DOHH2 (cell line): Measurements from ENCODE around the gene CMTR1.

ENCODE experiments used
- H3F3A ChIP-seq: fragments of 200-600 bp; sonication (generic), shearing (Covaris generic); 2 replicates; pipeline ENCODE4 v1.6.0; 2016; ENCODE audit warnings: antibody characterized with exemption, mild to moderate bottlenecking; ENCODE audit not compliant: control insufficient read depth, insufficient read depth
- H3K27ac ChIP-seq: fragments of 200-600 bp; sonication (generic); 2 replicates; pipeline ENCODE4 v1.5.1; 2014; ENCODE audit warnings: low read depth, mild to moderate bottlenecking, low read length, moderate library complexity
- H3K27me3 ChIP-seq: fragments of 200-600 bp; sonication (generic); 2 replicates; pipeline ENCODE4 v1.6.1; 2014; ENCODE audit warnings: mild to moderate bottlenecking, low read length, mixed read lengths; ENCODE audit not compliant: control insufficient read depth
- H3K36me3 ChIP-seq: fragments of 200-600 bp; sonication (generic); 2 replicates; pipeline ENCODE4 v1.6.1; 2014; ENCODE audit warnings: mild to moderate bottlenecking, low read length, moderate library complexity, mixed read lengths; ENCODE audit not compliant: control insufficient read depth
- H3K4me1 ChIP-seq: fragments of 200-600 bp; sonication (generic); 2 replicates; pipeline ENCODE4 v1.6.1; 2014; ENCODE audit warnings: mild to moderate bottlenecking, low read length, mixed read lengths; ENCODE audit not compliant: control insufficient read depth
- H3K4me2 ChIP-seq: fragments of 200-600 bp; sonication (generic); 2 replicates; pipeline ENCODE4 v1.6.0; 2014; ENCODE audit warnings: mild to moderate bottlenecking, low read length, moderate library complexity
- H3K4me3 ChIP-seq: fragments of 200-600 bp; sonication (generic); 2 replicates; pipeline ENCODE4 v1.5.1; 2014; ENCODE audit warnings: mild to moderate bottlenecking, low read length, mixed read lengths
- H3K79me2 ChIP-seq: fragments of 200-600 bp; sonication (generic); 2 replicates; pipeline ENCODE4 v1.6.1; 2014; ENCODE audit warnings: mild to moderate bottlenecking, low read length, mixed read lengths; ENCODE audit not compliant: control insufficient read depth
- H3K9me2 ChIP-seq: fragments of 200-600 bp; sonication (generic); replicated peaks from 2 replicates; pipeline ENCODE4 v1.6.1; 2014; ENCODE audit warnings: mild to moderate bottlenecking, low read length, mixed read lengths; ENCODE audit not compliant: control insufficient read depth
- H3K9me3 ChIP-seq: fragments of 200-600 bp; sonication (generic); 2 replicates; pipeline ENCODE4 v1.6.1; 2014; ENCODE audit warnings: antibody characterized with exemption, low read length, mixed read lengths; ENCODE audit not compliant: control insufficient read depth, insufficient read depth
- H4K20me1 ChIP-seq: fragments of 200-600 bp; sonication (generic); 2 replicates; pipeline ENCODE4 v1.6.0; 2014; ENCODE audit warnings: low read depth, mild to moderate bottlenecking, antibody characterized with exemption, low read length, moderate library complexity; ENCODE audit not compliant: control insufficient read depth, insufficient read depth
- EZH2phosphoT487 ChIP-seq: fragments of 200-600 bp; sonication (generic); IDR thresholded peaks from 2 replicates; pipeline ENCODE4 v1.6.1; 2017; ENCODE audit warnings: borderline replicate concordance, mild to moderate bottlenecking, antibody characterized with exemption, low read length, moderate library complexity, mixed read lengths
- TF ChIP-seq, protein P1 (sequence below): fragments of 200-600 bp; sonication (generic); IDR thresholded peaks from one replicate; pipeline ENCODE4 v1.5.1; 2014; ENCODE audit warnings: antibody characterized with exemption, mild to moderate bottlenecking, low read depth, low read length; ENCODE audit not compliant: poor library complexity, severe bottlenecking

CMTR1 gene

DNA sequence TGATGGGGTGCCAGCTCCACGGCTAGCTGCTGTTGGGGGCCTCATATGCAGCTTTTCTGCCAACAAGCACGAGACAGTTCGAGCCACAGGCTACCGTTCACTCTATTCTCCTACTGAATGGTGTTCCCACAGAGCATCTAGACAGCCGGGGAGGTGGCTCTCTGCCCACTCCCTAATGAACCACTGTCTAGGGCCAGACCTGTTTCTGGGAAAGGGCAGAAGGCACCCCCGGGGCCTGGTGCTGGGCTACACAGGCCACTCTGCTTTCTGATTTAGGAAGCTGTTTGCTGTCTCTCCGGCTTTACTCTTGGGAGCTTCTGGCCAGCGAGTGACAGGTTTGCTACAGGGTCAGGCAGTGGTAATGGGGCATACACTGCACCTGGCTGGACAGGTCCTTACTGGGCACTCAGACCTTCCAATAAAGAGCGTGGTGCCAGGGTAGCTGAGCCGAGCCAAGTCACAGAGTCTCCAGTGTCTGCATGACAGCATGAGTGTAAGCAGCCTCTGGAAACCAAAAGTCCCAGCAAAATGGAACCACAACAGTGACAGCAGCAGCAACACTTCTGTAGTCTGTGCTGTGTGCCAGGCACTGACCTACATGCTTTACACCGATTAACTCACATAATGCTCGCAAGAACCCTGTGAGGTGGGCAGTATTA is 58.3 kb downstream of the CMTR1 start:
- TF ChIP-seq, protein P1, sequence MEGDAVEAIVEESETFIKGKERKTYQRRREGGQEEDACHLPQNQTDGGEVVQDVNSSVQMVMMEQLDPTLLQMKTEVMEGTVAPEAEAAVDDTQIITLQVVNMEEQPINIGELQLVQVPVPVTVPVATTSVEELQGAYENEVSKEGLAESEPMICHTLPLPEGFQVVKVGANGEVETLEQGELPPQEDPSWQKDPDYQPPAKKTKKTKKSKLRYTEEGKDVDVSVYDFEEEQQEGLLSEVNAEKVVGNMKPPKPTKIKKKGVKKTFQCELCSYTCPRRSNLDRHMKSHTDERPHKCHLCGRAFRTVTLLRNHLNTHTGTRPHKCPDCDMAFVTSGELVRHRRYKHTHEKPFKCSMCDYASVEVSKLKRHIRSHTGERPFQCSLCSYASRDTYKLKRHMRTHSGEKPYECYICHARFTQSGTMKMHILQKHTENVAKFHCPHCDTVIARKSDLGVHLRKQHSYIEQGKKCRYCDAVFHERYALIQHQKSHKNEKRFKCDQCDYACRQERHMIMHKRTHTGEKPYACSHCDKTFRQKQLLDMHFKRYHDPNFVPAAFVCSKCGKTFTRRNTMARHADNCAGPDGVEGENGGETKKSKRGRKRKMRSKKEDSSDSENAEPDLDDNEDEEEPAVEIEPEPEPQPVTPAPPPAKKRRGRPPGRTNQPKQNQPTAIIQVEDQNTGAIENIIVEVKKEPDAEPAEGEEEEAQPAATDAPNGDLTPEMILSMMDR: no peak
- no peak for TF ChIP-seq EZH2phosphoT487
- H3K4me3 ChIP-seq: no peak overlapping the region
- H4K20me1 ChIP-seq: peaks cover 4% of the 10 kb centered on the region; the same call in 1 of the 2 replicates
- H3K9me2 ChIP-seq: no peaks in the 10 kb centered on the region
- no peaks in the 10 kb centered on the region for H3K27me3 ChIP-seq
- peaks cover 38% of the 10 kb centered on the region for H3K79me2 ChIP-seq
- no peaks in the 10 kb centered on the region for H3K36me3 ChIP-seq
- no peak overlapping the region for H3K27ac ChIP-seq
- no peaks in the 10 kb centered on the region for H3F3A ChIP-seq
- no peak overlapping the region for H3K4me2 ChIP-seq
- H3K4me1 ChIP-seq: no peaks in the 10 kb centered on the region; the same call in 1 of the 2 replicates
- H3K9me3 ChIP-seq: no peaks in the 10 kb centered on the region

DNA sequence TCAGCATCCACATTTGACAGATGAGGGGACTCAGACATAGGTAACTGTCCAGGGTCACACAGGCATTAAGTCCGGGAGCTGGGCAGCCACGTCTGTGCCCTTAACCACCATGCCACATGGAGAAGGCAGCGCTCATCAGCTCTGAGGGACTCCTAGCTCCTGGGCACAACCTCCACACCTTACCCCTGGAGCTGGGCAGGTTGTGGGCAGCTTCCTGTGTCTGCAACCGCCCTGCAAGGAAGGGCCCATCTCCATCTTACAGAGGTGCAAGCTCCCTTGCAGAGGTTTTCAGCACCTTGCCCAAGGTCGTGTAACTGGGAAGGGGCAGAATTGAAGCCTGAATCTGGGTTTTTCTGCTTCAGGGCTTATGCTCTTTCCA is 58.8 kb downstream of the CMTR1 start:
- Histone ChIP-seq H3K27me3 (no peaks in the 10 kb centered on the region), H3K79me2 (peaks cover 41% of the 10 kb centered on the region), H4K20me1 (peaks cover 4% of the 10 kb centered on the region; the same call in 1 of the 2 replicates), H3K4me2 (no peak overlapping the region), H3K27ac (no peak overlapping the region), H3F3A (no peaks in the 10 kb centered on the region), H3K4me3 (no peak overlapping the region), H3K9me3 (no peaks in the 10 kb centered on the region), H3K4me1 (peaks cover under 1% of the 10 kb centered on the region), H3K36me3 (no peaks in the 10 kb centered on the region), H3K9me2 (no peaks in the 10 kb centered on the region)
- TF ChIP-seq, protein P1: no peak
- TF ChIP-seq EZH2phosphoT487: no peak

DNA sequence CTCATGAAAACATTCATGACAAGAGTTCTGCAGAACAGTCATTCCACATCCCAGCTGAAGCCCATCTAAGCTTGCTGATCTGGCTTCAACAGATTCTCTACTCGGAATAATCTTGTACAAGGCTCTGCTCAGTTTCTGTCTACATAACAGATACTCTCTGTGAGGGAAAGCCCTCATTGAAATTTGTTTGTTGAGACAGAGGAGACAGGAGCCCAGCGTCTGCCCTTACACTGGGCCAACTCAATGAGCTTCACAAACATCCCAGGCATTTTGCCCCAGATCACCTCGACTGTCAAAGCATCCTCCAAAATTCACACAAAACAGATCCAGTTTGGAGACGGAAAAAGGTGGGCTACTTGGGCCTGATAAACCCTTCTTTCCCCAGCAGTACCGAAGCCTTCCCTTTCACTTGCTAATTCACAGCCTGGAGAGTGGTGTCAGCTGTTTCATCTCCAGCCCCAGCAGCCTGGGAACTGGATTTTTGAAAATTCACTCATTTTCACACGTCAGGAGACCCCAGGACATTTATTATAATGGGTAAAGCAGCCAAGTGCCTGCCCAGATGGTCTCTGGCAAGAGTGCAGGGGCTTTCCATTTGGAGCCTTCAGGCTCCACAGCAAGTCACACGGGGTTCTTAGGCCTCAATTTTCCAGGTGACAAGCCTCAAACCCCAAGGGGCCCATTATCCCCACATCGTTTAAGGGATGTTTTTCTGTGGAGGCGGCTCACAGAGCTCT is 59.4 kb downstream of the CMTR1 start:
- no peaks in the 10 kb centered on the region for H3K36me3 ChIP-seq
- no peaks in the 10 kb centered on the region for H3F3A ChIP-seq
- H3K27ac ChIP-seq: no peak overlapping the region
- no peak overlapping the region for H3K4me3 ChIP-seq
- H3K9me3 ChIP-seq: no peaks in the 10 kb centered on the region
- peaks cover 6% of the 10 kb centered on the region for H3K4me1 ChIP-seq
- TF ChIP-seq, protein P1: no peak
- no peak for TF ChIP-seq EZH2phosphoT487
- peaks cover 4% of the 10 kb centered on the region; the same call in 1 of the 2 replicates for H4K20me1 ChIP-seq
- H3K4me2 ChIP-seq: no peak overlapping the region
- H3K27me3 ChIP-seq: no peaks in the 10 kb centered on the region
- no peaks in the 10 kb centered on the region for H3K9me2 ChIP-seq
- peaks cover 45% of the 10 kb centered on the region for H3K79me2 ChIP-seq
